K562 (cell line): ENCODE measurements around the gene RRAS. TPM values are rescaled to one million over a fixed set of nuclear protein-coding genes. Genes with fewer than 3 reads are reported as not detected.
A peak's percentile ranks its signal among the peaks of the same experiment; 100 is the strongest.

ENCODE experiments used
- ATAC-seq: fragments of 200-7000 bp; cut with Tn5 transposase; 3 replicates; pipeline ENCODE4 v1.9.1; 2020; ENCODE audit warnings: moderate library complexity
- BruUV-seq: library from RNA; stranded (reverse); fragments of 400-500 nt; replicated peaks from 2 replicates; lab custom pipeline; 2021; lab: Mats Ljungman, UMichigan
- CTCF ChIA-PET: fragments of 300-600 bp; formaldehyde crosslinking; extraction: SDS; loops from one replicate; lab custom pipeline; 2021; ENCODE audit warnings: low intra/inter-chr PET ratio; lab: Yijun Ruan, JAX
- POLR2A ChIA-PET: fragments of 300-600, 350-650 bp; sonication (Branson Sonifier 250); formaldehyde crosslinking; extraction: SDS; loops from one replicate; lab custom pipeline; 2021; ENCODE audit warnings: antibody characterized with exemption, inconsistent platforms; lab: Yijun Ruan, JAX
- DNase-seq, 4 experiments: peaks; one replicate each; pipeline versions ENCODE4 v3.0.0 to v3.0.0-alpha.2; 2011 to 2018; ENCODE audit warnings: low spot score in 3 of 4, mixed read lengths in 3 of 4; ENCODE audit errors: extremely low read depth in 1 of 4
- FAIRE-seq: peaks from 2 replicates; lab custom pipeline; 2011; peaks lifted over from hg19 to GRCh38; lab: Jason Lieb, UNC
- H2AFZ ChIP-seq: 2 replicates; pipeline ENCODE4 v1.6.0; 2011; ENCODE audit warnings: low read depth, low read length, control low read depth, inconsistent platforms
- H3K27ac ChIP-seq: fragments of 200-600 bp; 3 replicates; pipeline ENCODE4 v1.8.0; 2011; ENCODE audit warnings: low read depth, mild to moderate bottlenecking, control low read depth, inconsistent platforms, low read length, moderate library complexity, mixed read lengths; ENCODE audit errors: extremely low read depth
- H3K27me3 ChIP-seq, 2 experiments: fragments of 300-600 bp in 1 of 2; 2 replicates in 1 of 2; 3 replicates in 1 of 2; pipeline versions ENCODE4 v1.6.0 to v1.8.0; 2011; ENCODE audit warnings: inconsistent platforms in 2 of 2, low read length in 2 of 2, mild to moderate bottlenecking in 1 of 2, mixed read lengths in 1 of 2, moderate library complexity in 1 of 2; ENCODE audit not compliant: control insufficient read depth in 2 of 2, insufficient read depth in 2 of 2
- H3K36me3 ChIP-seq: fragments of 300-600 bp; 3 replicates; pipeline ENCODE4 v1.8.0; 2011; ENCODE audit warnings: mild to moderate bottlenecking, low read length, inconsistent platforms; ENCODE audit not compliant: control insufficient read depth, insufficient read depth
- H3K4me1 ChIP-seq, 2 experiments: fragments of 200-600 bp in 1 of 2; replicated peaks in 1 of 2; 2 replicates in 1 of 2; 3 replicates in 1 of 2; pipeline versions ENCODE4 v1.5.1 to v1.8.0; 2011; ENCODE audit warnings: inconsistent platforms in 2 of 2, low read length in 2 of 2, mild to moderate bottlenecking in 1 of 2, mixed read lengths in 1 of 2, moderate library complexity in 1 of 2; ENCODE audit not compliant: control insufficient read depth in 2 of 2, insufficient read depth in 2 of 2
- H3K4me2 ChIP-seq: 2 replicates; pipeline ENCODE4 v1.6.1; 2011; ENCODE audit warnings: low read length, control low read depth, inconsistent platforms, mixed read lengths; ENCODE audit not compliant: insufficient read depth
- H3K4me3 ChIP-seq: fragments of 200-600 bp; sonication (generic), shearing (Covaris generic); 2 replicates; pipeline ENCODE4 v1.5.1; 2016; ENCODE audit warnings: control low read depth, inconsistent platforms
- H3K79me2 ChIP-seq: fragments of 200-600 bp; 3 replicates; pipeline ENCODE4 v1.8.0; 2011; ENCODE audit warnings: low read length, inconsistent platforms; ENCODE audit not compliant: control insufficient read depth, insufficient read depth
- H3K9ac ChIP-seq, 2 experiments: 2 replicates each; pipeline versions ENCODE4 v1.6.0 to v1.6.1; 2011; ENCODE audit warnings: low read depth in 2 of 2, low read length in 2 of 2, control low read depth in 1 of 2, inconsistent platforms in 1 of 2, mild to moderate bottlenecking in 1 of 2, mixed read lengths in 1 of 2; ENCODE audit not compliant: insufficient read depth in 1 of 2
- H3K9me1 ChIP-seq: one replicate; pipeline ENCODE4 v1.6.0; 2011; ENCODE audit warnings: inconsistent platforms, mild to moderate bottlenecking, low read length, moderate library complexity; ENCODE audit not compliant: control insufficient read depth, insufficient read depth
- H3K9me3 ChIP-seq: replicated peaks from 2 replicates; pipeline ENCODE4 v1.5.1; 2011; ENCODE audit warnings: low read depth, low read length, inconsistent platforms; ENCODE audit not compliant: control insufficient read depth, insufficient read depth
- H4K20me1 ChIP-seq: replicated peaks from 2 replicates; pipeline ENCODE4 v1.6.1; 2011; ENCODE audit warnings: low read length, inconsistent platforms, mixed read lengths; ENCODE audit not compliant: control insufficient read depth, insufficient read depth
- BRD4 ChIP-seq: fragments of 200-600 bp; sonication (generic); IDR thresholded peaks from 2 replicates; pipeline ENCODE4 v1.6.1; 2017; ENCODE audit warnings: inconsistent platforms
- CHD4 ChIP-seq: fragments of 200-600 bp; sonication (generic); IDR thresholded peaks from 3 replicates; pipeline ENCODE4 v1.6.1; 2012; ENCODE audit warnings: low read depth, mild to moderate bottlenecking, mixed read lengths, low read length, inconsistent platforms; ENCODE audit not compliant: insufficient read depth, insufficient replicate concordance, poor library complexity, severe bottlenecking
- EHMT2 ChIP-seq: fragments of 450-650 bp; IDR thresholded peaks from 2 replicates; pipeline ENCODE4 v1.6.1; 2018; ENCODE audit warnings: antibody characterized with exemption
- ELF4 ChIP-seq: fragments of 450-650 bp; formaldehyde crosslinking; IDR thresholded peaks from 2 replicates; pipeline ENCODE4 v1.4.0; 2022; ENCODE audit warnings: missing genetic modification characterization
- HIVEP1 ChIP-seq: fragments of 250-450 bp; sonication (Bioruptor Pico); IDR thresholded peaks from 2 replicates; pipeline ENCODE4 v1.4.0; 2020; ENCODE audit warnings: mild to moderate bottlenecking
- JUN ChIP-seq, 2 experiments: sonication (generic) in 1 of 2; formaldehyde crosslinking in 1 of 2; IDR thresholded peaks; 2 replicates each; pipeline versions ENCODE4 v1.6.1 to v1.8.0; 2012 to 2022; ENCODE audit warnings: borderline replicate concordance in 2 of 2, mild to moderate bottlenecking in 2 of 2, improper control_type of control experiment in 1 of 2, low read depth in 1 of 2, low read length in 1 of 2, missing genetic modification reagents in 1 of 2
- JUNB ChIP-seq: fragments of 450-650 bp; formaldehyde crosslinking; conservative IDR thresholded peaks from 2 replicates; pipeline ENCODE4 v1.4.0; 2020; ENCODE audit warnings: mild to moderate bottlenecking
- MXD1 ChIP-seq: fragments of 250-450 bp; sonication (Bioruptor Pico); IDR thresholded peaks from 2 replicates; pipeline ENCODE4 v1.8.0; 2021; ENCODE audit warnings: borderline replicate concordance, mild to moderate bottlenecking, moderate library complexity; ENCODE audit not compliant: poor library complexity, severe bottlenecking
- SNRNP70 ChIP-seq: fragments of 200-400 bp; formaldehyde crosslinking; optimal IDR thresholded peaks from 2 replicates; pipeline ENCODE3; 2017; ENCODE audit warnings: low read depth, low read length
- TAL1 ChIP-seq: fragments of 450-650 bp; IDR thresholded peaks from 2 replicates; pipeline ENCODE4 v1.6.1; 2016; ENCODE audit warnings: mild to moderate bottlenecking
- ZNF431 ChIP-seq: sonication (generic); formaldehyde crosslinking; IDR thresholded peaks from 2 replicates; pipeline ENCODE4 v1.8.0; 2022; ENCODE audit warnings: mild to moderate bottlenecking, missing genetic modification reagents
- WGBS: fragments of 100-300 bp; shearing (Covaris generic); methylation state at CpG from one replicate; pipeline ENCODE4 v1.1.6; 2016; ENCODE audit warnings: low coverage, mixed read lengths; ENCODE audit not compliant: insufficient coverage; ENCODE audit errors: missing lambda C conversion rate; 5-methylcytosine and 5-hydroxymethylcytosine counted together
- in situ Hi-C: fragments of 300-500 bp; cut with MboI; formaldehyde crosslinking; loops from 4 replicates; pipeline ENCODE4 v1.15.0; 2018; ENCODE audit warnings: inconsistent platforms, mixed read lengths
- intact Hi-C: fragments of 100-400 bp; cut with micrococcal nuclease; formaldehyde crosslinking; loops from 2 replicates; pipeline ENCODE4 v1.14.2; 2022
- polyA plus RNA-seq, 8 experiments: library from polyadenylated mRNA; depleted of rRNA in 4 of 8; stranded (reverse) in 5 of 8; unstranded in 3 of 8; fragments of >200 nt; fragmentation: Nextera tagmentation in 2 of 8; fragmentation: Illumina TruSeq in 1 of 8; extraction: Ambion mirVana in 2 of 8; extraction: Trizol in 1 of 8; gene quantifications; 2 replicates each; pipeline versions ENCODE4 v1.2.1 to v1.2.3, GENCODE V29; 2011 to 2014; ENCODE audit warnings: inconsistent platforms in 1 of 8, missing spikeins in 1 of 8
- total RNA-seq, 7 experiments: library from RNA; depleted of rRNA in 6 of 7; stranded (reverse); fragments of >200 nt in 6 of 7; fragmentation: Illumina TruSeq in 2 of 7; extraction: Trizol in 2 of 7; gene quantifications; 2 replicates each; pipeline versions ENCODE4 v1.2.1 to v1.2.3, GENCODE V29; 2011 to 2021; ENCODE audit warnings: low replicate concordance in 1 of 7
- TF ChIP-seq, protein P1 (sequence below), 3 experiments: fragments of 200-800 bp in 1 of 3; fragments of 250-450 bp in 1 of 3; fragments of 450-650 bp in 1 of 3; sonication (Bioruptor Pico) in 1 of 3; sonication (Bioruptor generic) in 1 of 3; formaldehyde crosslinking in 1 of 3; IDR thresholded peaks; 2 replicates each; pipeline versions ENCODE4 v1.6.1 to v1.8.0; 2016 to 2022; ENCODE audit warnings: mild to moderate bottlenecking in 2 of 3, missing genetic modification characterization in 2 of 3, missing compliant biosample characterization in 1 of 3, moderate library complexity in 1 of 3
- TF ChIP-seq, protein P2 (sequence below), 2 experiments: fragments of 450-650 bp; IDR thresholded peaks; 2 replicates each; pipeline ENCODE4 v1.6.1; 2016

The RRAS gene
- total and polyA plus RNA-seq, 9 of the 15 experiments (the other 6 are each of a cell fraction or from before 2014, with no cell fraction given): 0.70 to 17.3 (median 8.2) TPM

- 96% methylated on average over 7 of the region's 35 CpGs for WGBS
- Histone ChIP-seq H3K27me3 (no peaks in the 10 kb centered on the region), H2AFZ (no peak overlapping the region), H3K9ac (no peak overlapping the region), H3K79me2 (peaks cover 45% of the 10 kb centered on the region), H3K9me1 (peaks cover 3% of the 10 kb centered on the region), H3K4me2 (no peak overlapping the region), H3K36me3 (peaks cover 62% of the 10 kb centered on the region), H4K20me1 (peaks cover 6% of the 10 kb centered on the region; the same call in 1 of the 2 replicates), H3K27ac (no peak overlapping the region), H3K9me3 (no peaks in the 10 kb centered on the region), H3K4me3 (no peak overlapping the region), H3K4me1 (peaks cover 7 to 55% of the 10 kb centered on the region in 2 experiments; a peak in 4 of 5 replicates)
- no peak for FAIRE-seq
- CTCF ChIA-PET: no interaction called here
- POLR2A ChIA-PET: no interaction called here
- TF ChIP-seq HIVEP1 (CRISPR knock-in tag) (no peak), ZNF431 (CRISPR knock-in tag) (no peak), ELF4 (no peak), JUN (IDR thresholded peaks at IDR 0.05; ENCODE audit: borderline replicate concordance, low read depth, low read length) (no peak), JUN (CRISPR knock-in tag; IDR thresholded peaks at IDR 0.05; ENCODE audit: borderline replicate concordance) (no peak), BRD4 (no peak), CHD4 (no peak), JUNB (no peak), SNRNP70 (no peak), TAL1 (no peak), MXD1 (CRISPR knock-in tag) (no peak), EHMT2 (no peak)
- TF ChIP-seq, protein P1, sequence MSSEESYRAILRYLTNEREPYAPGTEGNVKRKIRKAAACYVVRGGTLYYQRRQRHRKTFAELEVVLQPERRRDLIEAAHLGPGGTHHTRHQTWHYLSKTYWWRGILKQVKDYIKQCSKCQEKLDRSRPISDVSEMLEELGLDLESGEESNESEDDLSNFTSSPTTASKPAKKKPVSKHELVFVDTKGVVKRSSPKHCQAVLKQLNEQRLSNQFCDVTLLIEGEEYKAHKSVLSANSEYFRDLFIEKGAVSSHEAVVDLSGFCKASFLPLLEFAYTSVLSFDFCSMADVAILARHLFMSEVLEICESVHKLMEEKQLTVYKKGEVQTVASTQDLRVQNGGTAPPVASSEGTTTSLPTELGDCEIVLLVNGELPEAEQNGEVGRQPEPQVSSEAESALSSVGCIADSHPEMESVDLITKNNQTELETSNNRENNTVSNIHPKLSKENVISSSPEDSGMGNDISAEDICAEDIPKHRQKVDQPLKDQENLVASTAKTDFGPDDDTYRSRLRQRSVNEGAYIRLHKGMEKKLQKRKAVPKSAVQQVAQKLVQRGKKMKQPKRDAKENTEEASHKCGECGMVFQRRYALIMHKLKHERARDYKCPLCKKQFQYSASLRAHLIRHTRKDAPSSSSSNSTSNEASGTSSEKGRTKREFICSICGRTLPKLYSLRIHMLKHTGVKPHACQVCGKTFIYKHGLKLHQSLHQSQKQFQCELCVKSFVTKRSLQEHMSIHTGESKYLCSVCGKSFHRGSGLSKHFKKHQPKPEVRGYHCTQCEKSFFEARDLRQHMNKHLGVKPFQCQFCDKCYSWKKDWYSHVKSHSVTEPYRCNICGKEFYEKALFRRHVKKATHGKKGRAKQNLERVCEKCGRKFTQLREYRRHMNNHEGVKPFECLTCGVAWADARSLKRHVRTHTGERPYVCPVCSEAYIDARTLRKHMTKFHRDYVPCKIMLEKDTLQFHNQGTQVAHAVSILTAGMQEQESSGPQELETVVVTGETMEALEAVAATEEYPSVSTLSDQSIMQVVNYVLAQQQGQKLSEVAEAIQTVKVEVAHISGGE (CRISPR knock-in tag; IDR thresholded peaks at IDR 0.05): no peak
- TF ChIP-seq, protein P2, sequence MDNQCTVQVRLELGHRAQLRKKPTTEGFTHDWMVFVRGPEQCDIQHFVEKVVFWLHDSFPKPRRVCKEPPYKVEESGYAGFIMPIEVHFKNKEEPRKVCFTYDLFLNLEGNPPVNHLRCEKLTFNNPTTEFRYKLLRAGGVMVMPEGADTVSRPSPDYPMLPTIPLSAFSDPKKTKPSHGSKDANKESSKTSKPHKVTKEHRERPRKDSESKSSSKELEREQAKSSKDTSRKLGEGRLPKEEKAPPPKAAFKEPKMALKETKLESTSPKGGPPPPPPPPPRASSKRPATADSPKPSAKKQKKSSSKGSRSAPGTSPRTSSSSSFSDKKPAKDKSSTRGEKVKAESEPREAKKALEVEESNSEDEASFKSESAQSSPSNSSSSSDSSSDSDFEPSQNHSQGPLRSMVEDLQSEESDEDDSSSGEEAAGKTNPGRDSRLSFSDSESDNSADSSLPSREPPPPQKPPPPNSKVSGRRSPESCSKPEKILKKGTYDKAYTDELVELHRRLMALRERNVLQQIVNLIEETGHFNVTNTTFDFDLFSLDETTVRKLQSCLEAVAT (IDR thresholded peaks at IDR 0.05): no peak
- no peak for ATAC-seq
- BruUV-seq: no TSS peak
- in situ Hi-C loops: no loop called here
- DNase-seq: peak in 1 of 4 experiments; percentile 1
- intact Hi-C loops: loop anchor here (5.0 kb wide), 2 partner anchors 167 to 438 kb away; partner anchors contain the start of genes HRC, TRPM4 and TSKS
Observed at GRCh38 chr19:49594993-49595818, 44.7 kb downstream of the RRAS start.
